Stimulated activated CD4-positive, alpha-beta T cell treated with anti-CD3 and anti-CD28 coated beads, Interleukin-12 subunit alpha, Interleukin-12 subunit beta, amount 100 ng/mL, for 24 hours (primary cell): ENCODE data around the gene PAK1.

Experiments
- DNase-seq, 2 experiments: peaks; one replicate each; pipeline ENCODE4 v3.0.0-alpha.2; 2020; ENCODE audit warnings: low read depth in 2 of 2

Gene PAK1

DNA sequence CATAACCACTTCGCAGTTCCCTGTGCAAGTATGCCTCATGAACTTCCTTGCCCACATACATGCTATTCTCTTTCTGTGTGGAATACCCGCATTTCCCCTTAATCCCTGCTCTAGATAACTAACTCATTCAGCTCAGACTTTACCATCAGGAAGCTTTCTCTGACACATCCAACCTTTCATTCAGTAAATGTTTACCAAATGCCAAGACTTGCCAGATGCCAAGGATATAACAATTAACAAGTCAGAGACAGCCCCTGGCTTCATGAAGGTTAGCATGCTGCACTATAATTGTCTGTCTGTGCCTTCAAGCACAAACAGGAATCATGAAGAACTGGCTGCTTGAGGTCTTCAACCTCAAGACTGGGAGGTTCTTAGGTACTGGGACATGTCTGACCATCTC is 101.2 kb downstream of the PAK1 start:
- no peak for DNase-seq

DNA sequence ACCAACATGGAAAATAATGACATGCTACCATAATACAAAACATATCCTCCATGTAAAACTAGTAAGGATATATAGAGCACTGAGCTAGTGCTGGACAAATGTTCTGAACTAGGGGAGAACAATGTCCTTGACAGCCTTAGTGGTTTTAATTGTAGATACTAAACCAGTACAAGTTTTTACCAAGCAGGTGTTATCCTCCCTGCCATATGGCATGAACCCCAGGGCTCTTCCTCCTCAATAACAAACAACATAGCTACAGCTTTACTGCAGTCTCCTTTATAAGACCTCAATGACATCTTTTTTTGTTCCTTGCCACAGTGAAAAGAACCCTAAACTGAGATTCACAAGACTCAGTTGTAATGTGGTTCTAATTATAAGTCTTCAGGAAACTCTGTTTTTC is 102.2 kb downstream of the PAK1 start:
- DNase-seq = no peak

DNA sequence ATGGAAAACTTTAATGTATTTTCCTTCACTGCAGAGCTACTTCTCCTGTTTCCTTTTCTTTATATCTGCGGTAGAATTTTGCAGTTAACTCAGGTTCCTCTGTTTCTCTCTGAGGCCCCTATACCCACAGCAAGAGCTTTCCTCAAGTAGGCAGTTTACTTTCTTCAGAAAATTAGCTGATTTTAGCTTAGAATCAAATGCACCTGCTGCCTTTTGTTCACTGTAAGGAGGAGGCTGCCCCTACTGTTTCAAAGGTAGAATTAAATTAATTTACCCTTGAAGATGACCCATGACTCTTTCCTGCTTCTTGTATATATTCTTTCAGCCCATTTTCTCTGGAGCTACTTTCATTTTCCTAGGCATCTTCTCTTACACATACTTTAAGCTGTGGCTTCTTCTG is 103.7 kb downstream of the PAK1 start:
- no peak for DNase-seq

DNA sequence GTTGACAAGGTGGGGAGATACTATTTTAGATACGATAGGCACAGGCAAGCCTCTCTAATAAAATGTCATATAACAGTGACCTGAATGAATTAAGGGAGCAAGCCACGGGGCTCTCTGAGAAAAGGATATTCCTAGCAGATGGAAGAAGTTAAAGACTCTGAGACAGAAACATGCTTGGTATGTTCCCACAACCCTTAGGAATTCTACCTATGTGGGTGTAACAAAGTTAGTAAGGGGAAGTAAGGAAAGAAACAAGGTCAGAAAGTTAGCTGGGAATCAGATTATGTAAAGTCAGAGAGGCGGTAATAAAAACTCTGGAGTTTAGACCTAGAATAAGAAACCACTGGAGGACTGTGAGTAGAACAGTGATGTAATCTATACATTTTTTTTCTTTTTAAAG is 112.7 kb downstream of the PAK1 start:
- DNase-seq = no peak

DNA sequence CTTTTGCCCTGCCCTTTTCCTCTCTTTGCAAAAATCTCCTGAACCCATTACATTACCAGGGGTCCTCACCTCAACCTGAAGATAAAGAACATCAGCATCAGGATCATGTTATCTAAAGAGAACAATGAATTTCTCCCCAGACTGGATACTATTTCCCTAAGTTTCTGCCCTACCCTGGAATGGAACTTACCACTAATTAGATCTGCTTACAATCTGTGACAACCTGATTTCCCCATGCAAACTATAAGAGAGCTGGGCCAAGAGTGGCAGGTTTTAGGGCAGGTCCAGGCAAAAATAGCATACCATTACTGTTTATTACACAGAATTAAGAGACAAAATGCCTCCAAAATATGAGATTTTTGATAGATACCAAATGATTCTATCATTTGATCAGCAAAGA is 114.4 kb downstream of the PAK1 start:
- no peak for DNase-seq

DNA sequence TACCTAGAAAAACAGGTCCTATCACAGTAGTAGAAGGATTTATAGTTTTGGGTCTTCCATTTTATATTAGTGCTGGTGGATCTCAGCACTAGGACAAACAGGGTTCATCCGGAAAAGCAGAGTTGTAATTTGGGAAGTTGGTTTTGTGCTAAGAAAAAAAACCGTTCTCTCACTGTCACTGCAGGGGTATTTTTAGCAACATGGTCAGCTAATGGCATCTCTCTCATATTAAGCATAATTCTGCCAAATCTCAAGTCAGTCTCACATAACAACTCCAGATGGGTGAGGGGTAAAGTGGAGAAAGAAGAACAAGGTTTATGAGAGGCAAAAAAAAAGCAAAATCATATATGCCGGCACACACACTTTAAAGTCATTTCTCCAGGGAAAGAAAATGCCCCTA is 120.8 kb downstream of the PAK1 start:
- no peak for DNase-seq

DNA sequence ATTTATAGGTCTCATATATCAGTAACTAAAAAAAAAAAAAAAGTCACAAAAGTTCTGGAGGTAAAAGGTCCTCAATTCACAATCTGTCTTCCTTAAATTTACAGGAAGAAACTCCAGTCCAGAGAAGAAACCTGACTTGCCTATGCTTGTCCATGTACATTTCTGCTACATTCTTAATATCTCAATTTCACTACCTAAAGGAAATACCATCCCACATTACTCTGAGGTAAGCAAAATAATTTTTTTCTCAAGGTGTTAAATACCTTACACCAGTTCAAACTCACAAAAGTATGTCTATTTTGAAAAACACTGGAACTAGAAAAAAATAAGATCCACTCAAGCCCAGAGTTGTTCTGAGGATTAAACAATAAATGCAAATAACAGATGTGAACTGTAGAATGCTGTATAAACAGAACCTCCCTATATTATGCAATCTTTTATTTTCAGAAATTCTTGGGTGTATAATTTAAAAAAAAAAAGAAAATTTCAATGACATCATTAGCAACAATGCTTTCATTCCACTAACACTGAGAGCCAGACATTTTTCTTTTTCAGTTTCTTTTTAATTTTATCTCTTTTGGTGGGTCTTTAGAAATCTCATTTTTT is 122.5 kb downstream of the PAK1 start:
- no peak for DNase-seq

DNA sequence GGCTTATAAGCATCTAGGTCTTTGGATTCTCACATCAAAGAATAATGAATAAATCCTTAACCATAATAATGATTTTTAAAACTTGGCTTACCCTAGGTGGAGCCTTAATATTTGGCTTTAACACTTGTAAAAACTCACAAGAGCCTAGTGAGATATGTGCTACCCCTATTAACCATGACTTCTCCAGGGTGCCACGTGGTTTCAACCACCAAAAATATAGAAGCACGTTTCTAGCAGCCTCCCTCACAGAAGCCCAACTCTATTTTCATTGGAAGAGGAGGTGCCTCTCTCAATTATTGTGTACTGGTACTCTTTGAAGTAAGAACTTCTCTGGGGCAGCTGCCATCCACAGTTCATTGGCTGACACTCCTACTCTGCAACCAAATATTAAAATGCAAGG is 125.9 kb downstream of the PAK1 start:
- DNase-seq = no peak

DNA sequence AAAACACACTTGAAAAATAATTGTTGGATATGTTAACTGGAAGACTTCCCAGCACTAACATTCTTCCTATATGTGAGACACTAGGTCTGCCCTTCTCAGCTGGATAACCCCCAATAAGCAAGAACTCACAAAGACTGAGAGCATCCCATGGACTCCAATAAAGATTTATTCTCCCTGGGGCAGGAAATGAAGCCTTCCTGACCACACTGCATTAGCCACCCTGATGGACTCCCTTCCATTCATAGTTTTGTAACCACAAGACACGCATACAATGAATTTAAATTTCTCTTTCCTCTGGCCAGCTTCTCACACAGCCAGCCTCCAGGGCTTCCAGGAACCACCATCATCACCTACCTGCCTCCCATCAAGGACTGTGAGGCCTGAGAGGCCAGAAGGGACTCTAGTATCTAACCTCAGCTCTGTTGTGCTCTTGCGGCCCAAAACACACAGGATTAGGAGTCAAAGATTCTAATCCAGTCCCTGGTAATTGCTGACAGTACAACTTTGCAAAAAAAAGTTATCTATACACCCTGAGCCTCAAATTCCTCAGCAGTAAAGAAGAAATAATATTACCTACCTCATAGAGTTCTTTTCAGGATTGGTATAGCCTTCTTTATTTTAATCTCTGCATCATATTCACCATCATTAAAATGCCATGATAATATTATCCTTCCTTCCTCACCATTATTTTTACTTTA is 126.8 kb downstream of the PAK1 start:
- DNase-seq = no peak

DNA sequence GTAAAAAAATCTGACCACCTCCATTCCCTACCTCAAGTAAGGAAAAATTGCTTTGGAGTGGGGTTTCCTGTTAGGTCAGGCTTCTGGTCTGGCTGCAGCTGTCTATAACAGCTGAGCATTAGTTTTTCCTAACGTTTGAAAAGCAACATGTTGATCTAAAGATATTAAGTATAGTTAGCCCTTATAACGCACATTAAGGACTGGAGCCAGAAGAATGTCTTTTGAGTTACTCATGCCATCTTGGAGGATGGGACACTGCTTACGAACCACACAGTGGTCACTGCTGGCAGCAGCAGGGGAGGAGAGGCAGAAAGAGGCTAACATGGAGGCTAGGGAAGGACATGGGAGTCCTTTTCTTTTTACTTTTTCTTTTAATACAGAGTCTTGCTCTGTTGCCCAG is 128.3 kb downstream of the PAK1 start:
- DNase-seq = no peak

DNA sequence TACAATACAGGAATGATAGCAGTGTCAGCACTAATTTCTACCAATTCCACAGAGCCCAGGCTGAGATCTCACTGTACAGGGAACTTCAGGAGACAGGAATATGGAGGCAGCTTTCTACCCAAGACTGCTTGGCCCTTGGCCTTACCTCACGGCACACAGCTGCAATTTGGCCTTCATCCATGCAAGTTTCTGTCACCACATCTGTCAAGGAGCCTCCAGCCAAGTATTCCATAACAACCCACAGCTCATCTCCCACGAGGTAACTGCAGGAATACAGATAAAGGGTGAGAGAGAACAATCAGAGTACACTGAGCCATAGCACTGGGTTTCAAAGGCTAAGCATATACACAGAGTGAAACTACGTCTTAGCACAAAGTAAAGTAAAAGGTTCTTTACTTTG is 133.4 kb downstream of the PAK1 start:
- DNase-seq = no peak

DNA sequence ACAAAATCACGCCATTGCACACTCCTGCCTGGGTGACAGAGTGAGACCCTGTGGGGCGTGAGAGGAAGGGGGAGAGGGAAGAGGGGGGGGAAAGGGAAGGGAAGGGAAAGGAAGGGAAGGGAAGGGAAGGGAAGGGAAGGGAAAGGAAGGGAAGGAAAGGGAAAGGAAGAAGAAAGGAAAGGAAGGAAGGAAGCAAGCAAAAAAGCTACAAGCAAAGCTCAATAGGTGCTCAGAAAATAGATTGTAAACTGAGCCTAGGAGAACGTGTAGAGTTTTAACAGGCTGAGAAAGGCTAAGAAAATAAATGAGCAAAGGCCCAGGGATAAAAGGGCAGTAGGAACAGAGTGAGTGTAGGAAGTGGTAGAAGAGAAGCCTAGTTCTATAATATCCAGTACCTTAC is 141.6 kb downstream of the PAK1 start:
- no peak for DNase-seq

DNA sequence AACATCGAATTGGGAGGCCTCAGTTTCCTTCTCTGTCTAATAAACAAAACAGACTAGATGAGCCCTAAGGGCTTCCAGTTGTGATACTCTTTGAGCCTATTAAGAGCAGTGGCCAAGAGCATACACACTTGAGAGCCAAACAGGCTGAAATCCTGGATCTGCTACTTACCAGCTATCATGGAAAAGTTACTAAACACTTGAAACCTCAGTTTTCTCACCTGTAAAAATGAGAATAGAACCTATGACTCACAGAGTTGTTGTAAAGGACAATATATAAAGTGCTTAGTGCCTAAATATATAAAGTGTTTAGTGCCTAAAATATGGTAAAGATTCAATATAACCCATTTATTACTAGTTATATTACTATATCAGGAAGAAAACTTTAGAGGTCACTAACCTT is 148.7 kb downstream of the PAK1 start:
- DNase-seq = no peak

DNA sequence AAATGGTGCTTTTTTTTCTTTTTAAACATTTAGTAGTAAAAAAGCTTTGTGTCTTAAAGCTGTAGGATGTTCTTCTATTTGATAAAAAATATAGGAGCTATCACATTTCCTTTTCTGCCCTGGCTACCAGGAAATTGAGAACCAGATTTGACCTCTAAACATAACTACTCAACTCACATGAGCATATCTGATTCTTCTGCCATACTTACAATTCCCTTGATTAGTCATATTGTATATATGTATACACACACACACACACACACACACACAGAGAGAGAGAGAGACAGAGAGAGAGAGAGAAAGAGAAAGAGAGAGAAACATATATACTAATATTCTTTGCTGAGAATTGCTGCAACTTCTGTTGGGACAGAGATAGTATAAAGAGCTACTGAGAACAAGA is 149.4 kb downstream of the PAK1 start:
- DNase-seq = no peak

DNA sequence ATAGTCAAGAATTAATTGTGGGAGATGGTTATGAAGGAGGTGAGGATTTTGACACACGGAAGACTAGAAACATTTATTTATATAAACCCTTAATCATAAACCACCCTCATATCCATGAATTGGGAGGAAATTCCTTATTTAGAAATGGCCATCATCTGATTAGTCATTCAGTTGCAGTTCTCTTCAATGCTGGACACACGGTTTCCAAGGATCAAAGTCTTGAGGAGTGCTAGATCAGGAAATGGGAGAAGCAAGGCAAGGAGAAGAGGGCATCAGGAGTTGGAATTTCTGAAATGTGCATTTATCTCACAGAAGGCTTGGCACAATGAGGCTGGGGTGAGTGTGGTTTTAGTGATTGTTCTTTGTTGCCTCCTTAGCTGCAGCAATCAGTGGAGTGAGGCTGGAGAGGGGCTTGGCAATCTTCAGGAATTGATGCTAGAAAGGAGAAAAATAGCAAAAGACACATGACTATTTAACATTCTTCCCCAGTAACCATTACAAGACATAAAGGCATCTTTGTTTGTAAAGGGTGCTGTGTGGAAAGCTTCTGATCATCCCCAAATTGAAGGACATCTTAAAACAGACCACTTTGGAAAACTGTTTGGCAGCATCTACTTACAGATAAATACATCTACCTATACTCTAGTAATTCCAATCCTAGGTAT is 150.8 kb downstream of the PAK1 start:
- no peak for DNase-seq

DNA sequence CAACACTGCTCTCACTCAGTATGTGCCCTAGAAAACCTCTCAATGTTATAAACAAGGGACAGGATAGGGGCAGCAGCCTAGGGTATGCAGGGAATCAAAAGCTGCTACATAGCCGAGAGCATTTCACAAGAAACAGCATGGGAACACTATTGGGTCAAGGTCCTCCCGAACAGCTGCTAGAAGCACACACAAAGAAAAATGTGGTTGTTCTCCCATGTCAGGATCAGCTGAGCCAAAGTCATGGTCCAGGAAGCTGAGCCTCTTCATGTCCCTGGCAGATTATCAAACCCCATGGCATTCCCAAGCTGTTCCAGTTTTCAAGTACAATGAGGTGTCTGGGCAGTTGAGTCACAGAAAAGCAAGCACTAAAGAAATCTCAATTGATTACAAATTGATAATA is 151.4 kb downstream of the PAK1 start:
- no peak for DNase-seq

DNA sequence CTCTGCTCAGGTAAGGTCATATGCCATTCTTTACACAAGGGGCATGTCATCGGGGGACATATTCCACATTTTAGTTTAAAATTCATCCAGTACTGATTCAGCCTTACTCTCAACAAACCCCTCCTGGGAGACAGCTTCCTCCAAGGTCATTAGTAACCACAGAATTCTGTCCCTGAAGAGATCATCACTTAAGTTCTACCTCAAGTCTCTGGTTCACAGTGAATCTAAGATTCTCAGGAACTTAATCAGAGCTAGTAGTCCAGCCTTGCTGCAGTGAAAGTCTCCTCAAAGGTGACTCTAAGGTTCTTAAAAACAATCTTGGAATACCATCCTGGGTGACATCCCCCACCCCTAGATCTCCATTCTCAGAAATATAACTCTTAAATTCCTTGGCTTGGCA is 153.5 kb downstream of the PAK1 start:
- DNase-seq = no peak

DNA sequence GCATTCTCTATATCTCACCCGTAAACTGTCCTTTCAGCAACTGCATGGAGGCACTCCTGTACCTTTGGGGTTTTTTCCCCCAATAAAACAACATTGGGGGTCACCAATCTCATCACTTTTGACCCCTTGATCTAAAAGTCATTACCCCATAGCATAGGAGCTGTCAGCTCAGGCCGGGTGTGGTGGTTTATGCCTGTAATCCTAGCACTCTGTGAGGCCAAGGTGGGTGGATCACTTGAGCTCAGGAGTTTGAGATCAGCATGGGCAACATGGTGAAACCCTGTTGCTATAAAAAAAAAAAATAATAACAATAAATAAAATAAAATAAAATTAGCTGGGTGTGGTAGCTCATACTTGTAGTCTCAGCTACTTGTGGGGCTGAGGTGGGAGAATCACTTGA is 155.3 kb downstream of the PAK1 start:
- DNase-seq = no peak

DNA sequence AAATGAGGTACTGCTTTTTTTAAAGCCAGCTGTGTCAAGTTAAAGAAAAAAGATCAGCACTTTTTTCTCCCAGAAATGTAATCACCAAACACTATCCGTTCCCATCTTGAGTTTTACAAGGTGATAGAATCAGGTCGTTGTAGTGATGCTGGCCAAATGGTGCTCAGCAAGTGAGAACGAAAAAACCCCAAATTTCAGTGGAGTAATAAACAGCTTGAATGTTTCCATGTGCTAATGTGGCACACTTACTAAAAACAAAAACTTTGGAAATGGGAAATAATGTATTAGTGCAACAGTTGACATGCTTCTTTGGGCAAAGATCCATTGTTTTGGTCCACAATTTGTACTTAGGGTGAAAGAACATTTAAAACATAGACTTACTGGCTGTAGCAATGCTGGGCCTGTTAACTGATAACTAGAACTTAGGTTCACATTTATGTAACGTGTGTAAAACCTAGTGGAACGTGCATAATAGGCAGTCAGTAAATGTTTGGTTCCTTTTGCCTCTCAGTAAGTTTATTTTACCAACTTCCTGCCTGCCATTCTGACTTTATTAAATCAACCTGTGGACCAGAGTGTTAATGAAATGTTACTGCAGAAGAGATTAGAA is 157.1 kb downstream of the PAK1 start:
- DNase-seq = no peak

DNA sequence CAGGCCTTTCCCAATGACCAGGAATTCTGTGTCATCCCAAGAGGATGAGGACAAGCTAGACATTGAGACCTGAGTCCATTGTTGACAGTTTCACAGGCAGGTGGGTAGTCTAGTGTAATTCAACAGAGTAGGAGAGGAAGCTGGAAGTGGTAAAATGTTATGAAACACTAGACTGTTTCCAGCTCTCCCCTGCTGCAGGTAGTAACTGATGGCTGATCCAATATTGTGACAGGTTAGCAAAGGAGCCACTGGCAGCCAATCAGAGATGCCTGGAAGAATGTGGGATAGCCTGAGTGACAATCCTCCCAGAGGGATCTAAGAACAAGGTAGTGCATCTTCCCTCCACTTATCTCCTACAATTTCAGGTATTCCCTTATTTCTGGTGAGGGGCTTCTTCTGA is 161.8 kb downstream of the PAK1 start:
- no peak for DNase-seq

DNA sequence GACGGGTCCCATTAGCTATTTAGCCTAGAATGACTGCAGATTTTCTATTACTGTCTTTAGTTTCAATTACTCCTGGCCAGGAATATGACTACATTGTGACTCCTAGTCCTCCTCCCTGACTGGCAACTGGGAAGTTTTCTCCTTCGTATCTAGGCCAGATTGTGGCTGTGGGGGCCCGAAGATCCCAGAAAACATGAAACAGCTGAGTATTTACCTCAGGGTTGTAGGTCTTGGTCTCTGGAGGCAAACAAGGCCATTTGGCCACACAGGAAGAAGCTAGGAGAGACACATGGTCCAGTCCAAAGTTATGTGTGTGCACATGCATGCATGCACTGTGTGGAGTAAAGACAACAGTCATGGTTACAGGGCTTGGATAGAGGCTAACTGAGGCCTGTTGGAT is 162.2 kb downstream of the PAK1 start:
- no peak for DNase-seq

DNA sequence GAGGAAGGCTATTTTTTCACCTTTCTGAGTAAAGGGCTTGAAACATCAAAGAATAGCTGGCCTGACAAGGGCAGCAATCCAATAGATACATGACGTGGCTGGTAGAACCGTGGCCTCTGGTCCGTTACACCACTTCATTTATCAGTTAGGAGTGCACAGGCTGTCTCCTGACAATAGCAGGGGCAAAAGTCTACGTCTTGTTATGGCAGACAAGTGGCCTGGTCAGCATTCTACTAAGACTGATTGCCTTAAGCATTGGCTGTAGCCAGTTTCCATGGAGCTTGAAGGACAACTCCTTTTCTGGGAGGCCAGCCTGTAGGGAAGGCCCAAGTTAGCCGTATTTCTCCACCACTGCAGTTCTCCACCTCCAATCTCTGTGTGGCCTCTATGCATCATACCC is 163.2 kb downstream of the PAK1 start:
- no peak for DNase-seq

DNA sequence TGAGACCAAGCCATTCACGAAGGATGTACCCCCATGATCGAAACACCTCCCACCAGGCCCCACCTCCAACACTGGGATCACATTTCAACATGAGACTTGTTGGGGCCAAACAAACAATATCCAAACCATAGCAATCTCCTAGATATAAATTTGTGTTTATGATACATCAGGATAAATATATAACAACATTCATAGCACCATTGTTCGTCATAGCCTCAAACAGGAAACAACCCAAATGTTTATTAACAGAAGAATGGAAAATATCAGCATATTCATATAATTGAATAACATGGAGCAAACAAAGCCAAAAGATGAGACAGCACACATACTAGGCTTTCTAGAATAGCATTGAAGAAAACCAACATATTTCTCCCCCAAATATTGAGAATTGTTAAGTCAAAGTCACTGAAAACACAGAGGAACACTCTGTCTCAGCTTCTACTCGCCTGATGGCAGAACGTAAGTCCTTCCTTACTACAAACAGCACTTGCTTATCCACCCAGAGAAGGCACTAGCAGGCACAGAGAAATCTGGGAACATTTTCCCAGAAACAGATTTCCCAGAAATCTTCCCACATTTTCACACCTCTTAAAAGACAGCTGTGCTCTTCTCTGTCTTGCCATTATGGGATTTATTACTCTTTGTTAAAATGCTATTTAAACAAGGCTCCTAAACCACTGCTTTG is 164.4 kb downstream of the PAK1 start:
- no peak for DNase-seq
